Panc1 (cell line): ENCODE measurements around the gene NTNG1. TPM values are rescaled to one million over a fixed set of nuclear protein-coding genes. Genes with fewer than 3 reads are reported as not detected.

ENCODE experiments used
- ATAC-seq: fragments of 200-7000 bp; cut with Tn5 transposase; 2 replicates; pipeline ENCODE4 v1.9.1; 2020; ENCODE audit warnings: mild to moderate bottlenecking, moderate library complexity
- BruUV-seq: library from RNA; stranded (reverse); fragments of 400-500 nt; replicated peaks from 2 replicates; lab custom pipeline; 2021; lab: Mats Ljungman, UMichigan
- CTCF ChIA-PET: fragments of 300-600 bp; sonication (Branson Sonifier 250); formaldehyde crosslinking; loops from one replicate; lab custom pipeline; 2022; ENCODE audit warnings: antibody characterized with exemption; lab: Charles Lee
- POLR2A ChIA-PET: fragments of 300-600 bp; sonication (Branson Sonifier 250); formaldehyde crosslinking; loops from one replicate; lab custom pipeline; 2022; ENCODE audit warnings: antibody characterized with exemption; lab: Charles Lee
- DNase-seq: peaks from one replicate; pipeline ENCODE4 v3.0.0-alpha.2; 2010; ENCODE audit warnings: low read depth, low spot score
- H3K27ac ChIP-seq: 2 replicates; pipeline ENCODE4 v1.5.1; 2011; ENCODE audit warnings: mild to moderate bottlenecking, low read length, inconsistent platforms
- H3K27me3 ChIP-seq: fragments of 200-500 bp; sonication (Bioruptor generic); 2 replicates; pipeline ENCODE4 v1.6.0; 2014; ENCODE audit warnings: low read length, inconsistent platforms; ENCODE audit not compliant: control insufficient read depth, insufficient read depth
- H3K36me3 ChIP-seq: fragments of 200-500 bp; sonication (Bioruptor generic); 2 replicates; pipeline ENCODE4 v1.5.1; 2014; ENCODE audit warnings: inconsistent platforms, mild to moderate bottlenecking, low read length, moderate library complexity; ENCODE audit not compliant: control insufficient read depth, insufficient read depth
- H3K4me1 ChIP-seq: 2 replicates; pipeline ENCODE4 v1.5.1; 2011; ENCODE audit warnings: inconsistent platforms, mild to moderate bottlenecking, low read length, moderate library complexity; ENCODE audit not compliant: control insufficient read depth, insufficient read depth
- H3K4me3 ChIP-seq, 2 experiments: 2 replicates each; pipeline ENCODE4 v1.5.1; 2011 to 2012; ENCODE audit warnings: low read depth in 2 of 2, low read length in 2 of 2, mild to moderate bottlenecking in 2 of 2, inconsistent platforms in 1 of 2, moderate library complexity in 1 of 2
- H3K9me3 ChIP-seq: fragments of 200-500 bp; sonication (Bioruptor generic); 2 replicates; pipeline ENCODE4 v1.5.1; 2014; ENCODE audit warnings: low read depth, mild to moderate bottlenecking, inconsistent platforms, low read length, moderate library complexity; ENCODE audit not compliant: control insufficient read depth, insufficient read depth
- CTCF ChIP-seq: fragments of 450-650 bp; IDR thresholded peaks from 2 replicates; pipeline ENCODE4 v1.5.1; 2017; ENCODE audit warnings: mild to moderate bottlenecking
- POLR2AphosphoS5 ChIP-seq: IDR thresholded peaks from 2 replicates; pipeline ENCODE4 v1.6.1; 2012; ENCODE audit warnings: mild to moderate bottlenecking, low read depth, low read length, moderate library complexity
- REST ChIP-seq, 2 experiments: IDR thresholded peaks; 2 replicates each; pipeline ENCODE4 v1.6.1; 2011 to 2012; ENCODE audit warnings: low read depth in 2 of 2, control low read depth in 1 of 2, low read length in 1 of 2, mild to moderate bottlenecking in 1 of 2, moderate library complexity in 1 of 2; ENCODE audit not compliant: insufficient read depth in 1 of 2
- SIN3A ChIP-seq: IDR thresholded peaks from 2 replicates; pipeline ENCODE4 v1.6.1; 2012; ENCODE audit warnings: low read depth, mild to moderate bottlenecking, low read length, moderate library complexity, borderline replicate concordance; ENCODE audit not compliant: insufficient read depth
- TCF7L2 ChIP-seq: IDR thresholded peaks from 2 replicates; pipeline ENCODE4 v1.6.1; 2011; ENCODE audit warnings: mild to moderate bottlenecking, low read depth, low read length, inconsistent platforms
- in situ Hi-C: cut with HindIII; loops from 2 replicates; pipeline ENCODE4 v1.10.0; 2016; ENCODE audit warnings: low sequenced_read_pairs, low pct_unique_long_range_greater_than_20kb
- intact Hi-C: fragments of 100-400 bp; cut with micrococcal nuclease; formaldehyde crosslinking; loops from one replicate; pipeline ENCODE4 v1.10.0; 2022; ENCODE audit not compliant: unreplicated experiment
- total RNA-seq: library from RNA; stranded (reverse); gene quantifications from one replicate; pipeline ENCODE4 v1.2.1, GENCODE V29; 2021; ENCODE audit not compliant: unreplicated experiment

NTNG1 gene
- total RNA-seq, 1 experiment from 2014 or later: 0.13 TPM

DNA sequence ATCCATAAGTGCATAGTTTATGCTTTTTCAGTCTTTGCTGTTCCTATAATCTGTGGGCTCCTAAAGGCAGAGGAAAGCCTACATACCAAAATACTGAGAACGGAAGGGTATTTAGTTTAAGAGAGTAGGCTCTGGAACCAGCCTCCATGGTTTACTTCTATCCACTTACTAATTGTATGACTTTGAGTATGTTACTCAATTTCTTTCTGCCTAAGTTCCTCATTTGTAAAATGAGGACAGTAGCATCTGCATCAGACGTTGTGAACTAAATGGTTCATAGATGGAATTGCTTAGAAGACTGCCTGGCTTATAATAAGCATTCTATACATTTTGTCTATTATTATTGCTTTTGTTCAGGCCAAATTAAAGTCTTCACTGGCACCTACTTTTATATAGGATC is 111.0 kb downstream of the NTNG1 start:
- H3K4me1 ChIP-seq: no peaks in the 10 kb centered on the region
- no peak overlapping the region for H3K27ac ChIP-seq
- BruUV-seq: no TSS peak
- no peak for TF ChIP-seq SIN3A
- no peak for TF ChIP-seq POLR2AphosphoS5
- no peak for TF ChIP-seq REST (IDR thresholded peaks at IDR 0.05; ENCODE audit: insufficient read depth in 1 of 2, low read depth in 2 of 2, low read length in 1 of 2)
- TF ChIP-seq TCF7L2: no peak
- TF ChIP-seq CTCF: no peak
- intact Hi-C loops: no loop called here
- no peaks in the 10 kb centered on the region for H3K9me3 ChIP-seq
- no peak overlapping the region for H3K4me3 ChIP-seq
- no peak for ATAC-seq
- in situ Hi-C loops: no loop called here
- H3K36me3 ChIP-seq: no peaks in the 10 kb centered on the region
- ChIA-PET POLR2A (no interaction called here), CTCF (no interaction called here)
- H3K27me3 ChIP-seq: no peaks in the 10 kb centered on the region
- no peak for DNase-seq

DNA sequence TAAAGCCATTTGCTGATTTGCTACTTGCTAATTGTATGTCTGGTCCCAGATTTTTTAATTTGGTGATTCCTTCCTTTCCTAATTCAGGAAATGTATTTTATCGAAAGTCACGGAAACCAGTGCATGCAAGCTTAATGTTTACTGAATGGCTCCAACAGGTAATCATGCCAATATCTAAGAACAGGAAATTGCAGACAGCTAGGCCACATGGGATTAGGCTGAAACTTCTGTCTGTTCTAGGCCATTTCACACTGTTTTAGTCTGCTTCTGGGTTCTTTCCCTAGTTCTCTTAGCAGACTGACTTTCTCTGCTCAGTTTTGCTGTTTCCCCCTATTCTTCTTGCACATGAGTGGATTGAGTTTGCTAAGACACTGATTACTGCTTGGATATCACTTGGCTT is 111.4 kb downstream of the NTNG1 start:
- TF ChIP-seq POLR2AphosphoS5 (no peak), SIN3A (no peak), REST (IDR thresholded peaks at IDR 0.05; ENCODE audit: insufficient read depth in 1 of 2, low read depth in 2 of 2, low read length in 1 of 2) (no peak), TCF7L2 (no peak), CTCF (no peak)
- Histone ChIP-seq H3K4me3 (no peak overlapping the region), H3K27me3 (no peaks in the 10 kb centered on the region), H3K36me3 (no peaks in the 10 kb centered on the region), H3K9me3 (no peaks in the 10 kb centered on the region), H3K27ac (no peak overlapping the region), H3K4me1 (no peaks in the 10 kb centered on the region)
- in situ Hi-C loops (no loop called here), intact Hi-C loops (no loop called here)
- ChIA-PET CTCF (no interaction called here), POLR2A (no interaction called here)
- BruUV-seq: no TSS peak
- no peak for DNase-seq
- no peak for ATAC-seq
